Measurements from ENCODE around the gene TGDS. TPM values are rescaled to one million over a fixed set of nuclear protein-coding genes. Genes with fewer than 3 reads are reported as not detected.

The TGDS gene
- polyA plus RNA-seq, 2 donors: 5.2 to 6.1 TPM

DNA sequence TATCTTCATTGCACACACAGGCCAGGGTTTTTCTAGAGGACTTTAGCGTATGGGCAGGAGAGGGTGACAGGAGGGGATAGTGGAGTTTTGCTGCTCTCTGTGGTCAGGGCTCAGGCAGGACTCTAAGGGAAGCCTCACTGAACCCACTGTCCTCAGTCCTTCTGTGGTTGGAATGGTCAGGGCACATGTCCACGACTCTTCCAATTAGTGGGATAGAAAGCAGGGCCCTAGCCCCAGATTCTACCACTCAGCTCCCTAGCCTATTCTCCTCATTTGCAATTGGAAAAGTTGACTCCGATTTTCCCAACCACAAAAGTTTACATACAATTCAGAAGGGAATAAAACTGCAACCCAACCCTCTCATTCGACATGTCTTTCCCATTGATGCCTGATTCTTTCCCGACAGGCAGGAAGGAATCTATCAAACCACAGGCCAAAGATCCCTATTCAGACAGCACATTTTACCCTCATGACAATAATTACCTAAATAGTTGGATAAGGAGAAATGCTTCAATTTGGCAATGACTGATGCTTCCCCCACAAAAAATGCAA lies 38.2 kb downstream of the TGDS start:
- peak overlapping the region in 1 of 2 donors; percentile 1 for H3K4me3 ChIP-seq (ENCODE audit: low read depth in 1 of 2, low read length in 2 of 2)
- H3K27ac ChIP-seq (ENCODE audit: low read depth in 2 of 2, low read length in 1 of 2): no peak overlapping the region
- no peaks in the 10 kb centered on the region for H3K27me3 ChIP-seq (ENCODE audit: control insufficient read depth in 1 of 2, insufficient read depth in 2 of 2, low read length in 2 of 2)
- WGBS, 2 donors: 80 to 83% methylated on average over 5 of the region's 5 CpGs
- H3K4me1 ChIP-seq (ENCODE audit: control insufficient read depth in 2 of 2, insufficient read depth in 2 of 2, low read length in 1 of 2): no peaks in the 10 kb centered on the region
- no peaks in the 10 kb centered on the region for H3K9me3 ChIP-seq (ENCODE audit: control insufficient read depth in 2 of 2, insufficient read depth in 1 of 2, low read depth in 1 of 2, low read length in 1 of 2)
- no peaks in the 10 kb centered on the region for H3K36me3 ChIP-seq (ENCODE audit: control insufficient read depth in 2 of 2, insufficient read depth in 2 of 2, low read length in 1 of 2)

DNA sequence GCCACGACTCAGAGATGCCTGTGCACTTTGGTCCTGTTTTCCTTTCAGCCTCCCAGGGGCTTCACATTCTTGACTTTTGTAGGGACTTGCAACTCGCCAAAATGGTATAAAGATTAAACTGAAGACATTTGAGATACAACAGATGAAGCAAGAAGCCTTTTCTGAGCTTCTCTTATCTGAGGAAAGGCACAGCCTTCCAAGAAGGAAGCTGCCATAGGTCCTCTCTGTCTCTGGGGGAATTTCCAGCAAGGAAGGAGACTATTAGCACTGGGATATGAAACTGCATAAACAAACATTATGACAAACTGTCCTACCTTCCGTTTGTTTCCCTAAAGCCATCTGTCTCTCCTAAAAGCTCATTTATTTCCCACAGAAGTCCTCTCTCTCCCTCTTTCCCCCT lies 39.3 kb downstream of the TGDS start:
- Histone ChIP-seq H3K9me3 (ENCODE audit: control insufficient read depth in 2 of 2, insufficient read depth in 1 of 2, low read depth in 1 of 2, low read length in 1 of 2) (no peaks in the 10 kb centered on the region), H3K27ac (ENCODE audit: low read depth in 2 of 2, low read length in 1 of 2) (no peak overlapping the region), H3K4me1 (ENCODE audit: control insufficient read depth in 2 of 2, insufficient read depth in 2 of 2, low read length in 1 of 2) (no peaks in the 10 kb centered on the region), H3K27me3 (ENCODE audit: control insufficient read depth in 1 of 2, insufficient read depth in 2 of 2, low read length in 2 of 2) (no peaks in the 10 kb centered on the region), H3K36me3 (ENCODE audit: control insufficient read depth in 2 of 2, insufficient read depth in 2 of 2, low read length in 1 of 2) (no peaks in the 10 kb centered on the region), H3K4me3 (ENCODE audit: low read depth in 1 of 2, low read length in 2 of 2) (no peak overlapping the region)
- WGBS, 2 donors: 66 to 77% methylated on average over 3 of the region's 3 CpGs

DNA sequence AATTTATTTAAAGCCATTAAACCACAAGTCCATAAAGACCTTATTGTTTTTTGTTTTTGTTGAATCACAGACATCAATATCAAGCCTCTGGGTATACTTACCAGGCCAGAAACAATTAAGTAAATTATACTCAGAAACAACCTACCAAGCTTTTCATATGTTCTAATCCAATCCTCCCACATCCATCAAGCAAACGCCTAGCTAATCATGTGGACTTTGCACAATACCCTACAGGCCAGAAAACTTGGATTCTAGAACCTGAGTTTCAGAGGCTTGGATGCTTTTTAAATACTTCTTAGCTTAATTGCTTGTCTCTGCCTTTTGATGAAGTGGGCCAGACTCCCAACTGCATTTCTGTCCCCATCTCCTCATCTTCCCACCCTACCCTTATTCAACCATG lies 39.9 kb downstream of the TGDS start:
- Histone ChIP-seq H3K36me3 (ENCODE audit: control insufficient read depth in 2 of 2, insufficient read depth in 2 of 2, low read length in 1 of 2) (no peaks in the 10 kb centered on the region), H3K27ac (ENCODE audit: low read depth in 2 of 2, low read length in 1 of 2) (no peak overlapping the region), H3K27me3 (ENCODE audit: control insufficient read depth in 1 of 2, insufficient read depth in 2 of 2, low read length in 2 of 2) (no peaks in the 10 kb centered on the region), H3K4me3 (ENCODE audit: low read depth in 1 of 2, low read length in 2 of 2) (no peak overlapping the region), H3K4me1 (ENCODE audit: control insufficient read depth in 2 of 2, insufficient read depth in 2 of 2, low read length in 1 of 2) (no peaks in the 10 kb centered on the region), H3K9me3 (ENCODE audit: control insufficient read depth in 2 of 2, insufficient read depth in 1 of 2, low read depth in 1 of 2, low read length in 1 of 2) (no peaks in the 10 kb centered on the region)
- WGBS, 2 donors: 47 to 50% methylated on average over 1 of the region's 1 CpG

DNA sequence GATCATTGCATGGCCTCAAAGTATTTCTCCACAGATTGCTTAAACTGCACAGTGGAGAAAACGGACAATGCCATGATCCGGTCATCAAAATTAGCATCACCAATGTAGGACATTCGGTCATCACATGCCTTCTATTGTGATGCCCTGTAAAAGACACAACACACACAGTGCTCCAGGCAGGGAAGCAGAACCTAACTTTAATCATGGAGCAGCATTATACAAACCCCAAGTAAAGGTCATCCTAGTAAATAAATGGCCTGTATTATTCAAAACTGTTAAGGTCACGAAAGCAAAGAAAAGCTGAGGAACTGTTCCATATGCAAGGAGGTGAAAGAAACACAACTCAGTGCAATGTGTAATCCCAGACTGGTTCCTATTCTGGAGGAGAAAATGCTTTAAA lies 42.2 kb downstream of the TGDS start:
- H3K9me3 ChIP-seq (ENCODE audit: control insufficient read depth in 2 of 2, insufficient read depth in 1 of 2, low read depth in 1 of 2, low read length in 1 of 2): no peaks in the 10 kb centered on the region
- no peaks in the 10 kb centered on the region for H3K4me1 ChIP-seq (ENCODE audit: control insufficient read depth in 2 of 2, insufficient read depth in 2 of 2, low read length in 1 of 2)
- no peak overlapping the region for H3K4me3 ChIP-seq (ENCODE audit: low read depth in 1 of 2, low read length in 2 of 2)
- no peaks in the 10 kb centered on the region for H3K36me3 ChIP-seq (ENCODE audit: control insufficient read depth in 2 of 2, insufficient read depth in 2 of 2, low read length in 1 of 2)
- H3K27me3 ChIP-seq (ENCODE audit: control insufficient read depth in 1 of 2, insufficient read depth in 2 of 2, low read length in 2 of 2): no peaks in the 10 kb centered on the region
- WGBS, 2 donors: 93 to 94% methylated on average over 4 of the region's 4 CpGs
- no peak overlapping the region for H3K27ac ChIP-seq (ENCODE audit: low read depth in 2 of 2, low read length in 1 of 2)

DNA sequence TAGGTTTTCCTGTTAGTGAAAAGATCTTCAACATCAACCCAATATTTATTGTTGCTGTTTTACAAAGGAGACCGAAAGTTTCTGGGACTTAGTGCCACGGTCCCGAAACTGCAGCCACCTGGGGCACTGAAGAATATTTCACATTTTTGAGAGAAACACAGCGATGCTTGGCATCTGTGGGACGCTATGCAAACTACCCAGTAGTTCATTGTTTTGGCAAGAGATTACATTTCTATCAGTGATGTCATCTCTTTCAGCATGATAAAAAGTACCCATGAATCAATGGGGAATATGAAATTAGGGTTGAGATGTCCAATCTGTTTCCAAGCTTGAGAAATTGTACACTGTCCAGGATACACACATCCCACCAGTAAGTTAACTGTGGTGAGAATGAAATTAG lies 43.9 kb downstream of the TGDS start:
- Histone ChIP-seq H3K4me1 (ENCODE audit: control insufficient read depth in 2 of 2, insufficient read depth in 2 of 2, low read length in 1 of 2) (no peaks in the 10 kb centered on the region), H3K27me3 (ENCODE audit: control insufficient read depth in 1 of 2, insufficient read depth in 2 of 2, low read length in 2 of 2) (no peaks in the 10 kb centered on the region), H3K9me3 (ENCODE audit: control insufficient read depth in 2 of 2, insufficient read depth in 1 of 2, low read depth in 1 of 2, low read length in 1 of 2) (no peaks in the 10 kb centered on the region), H3K4me3 (ENCODE audit: low read depth in 1 of 2, low read length in 2 of 2) (no peak overlapping the region), H3K27ac (ENCODE audit: low read depth in 2 of 2, low read length in 1 of 2) (no peak overlapping the region), H3K36me3 (ENCODE audit: control insufficient read depth in 2 of 2, insufficient read depth in 2 of 2, low read length in 1 of 2) (no peaks in the 10 kb centered on the region)
- WGBS, 2 donors: 89 to 93% methylated on average over 5 of the region's 5 CpGs

DNA sequence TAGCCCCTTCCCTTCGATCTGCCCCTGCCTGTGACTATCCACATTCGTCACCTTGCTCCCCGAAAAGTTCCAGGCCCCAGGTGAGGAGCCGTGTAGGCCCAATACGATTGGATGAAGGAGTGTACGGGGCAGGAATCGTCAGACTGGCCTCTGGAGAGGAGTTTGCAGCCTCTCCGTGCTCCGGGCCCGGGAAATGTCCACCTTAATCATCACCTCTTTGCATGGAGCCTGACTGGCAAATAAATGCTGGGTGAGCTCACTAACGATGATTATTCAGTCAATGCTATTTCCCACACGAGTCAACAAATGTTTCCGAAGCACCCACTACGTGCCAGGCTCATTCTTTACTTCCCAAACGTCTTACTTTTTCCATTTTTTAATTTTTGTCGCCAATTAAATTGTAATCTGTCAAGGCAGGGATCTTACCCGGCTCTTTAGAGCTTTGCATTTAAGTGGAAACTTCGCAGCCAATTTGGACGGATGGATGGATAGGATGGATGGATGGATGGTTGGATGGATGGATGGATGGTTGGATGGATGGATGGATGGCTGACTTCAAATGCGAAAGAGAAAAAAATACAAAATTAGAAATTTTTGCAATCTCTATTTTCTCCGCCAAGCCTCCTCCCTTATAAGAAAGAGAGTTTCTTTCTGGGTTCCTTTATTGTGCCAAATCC lies 45.8 kb downstream of the TGDS start:
- no peaks in the 10 kb centered on the region for H3K4me1 ChIP-seq (ENCODE audit: control insufficient read depth in 2 of 2, insufficient read depth in 2 of 2, low read length in 1 of 2)
- H3K4me3 ChIP-seq (ENCODE audit: low read depth in 1 of 2, low read length in 2 of 2): peak overlapping the region; percentile 70 to 78
- no peaks in the 10 kb centered on the region for H3K36me3 ChIP-seq (ENCODE audit: control insufficient read depth in 2 of 2, insufficient read depth in 2 of 2, low read length in 1 of 2)
- WGBS, 2 donors: 25 to 27% methylated on average over 21 of the region's 21 CpGs
- H3K9me3 ChIP-seq (ENCODE audit: control insufficient read depth in 2 of 2, insufficient read depth in 1 of 2, low read depth in 1 of 2, low read length in 1 of 2): no peaks in the 10 kb centered on the region
- H3K27ac ChIP-seq (ENCODE audit: low read depth in 2 of 2, low read length in 1 of 2): peak overlapping the region; percentile 89
- H3K27me3 ChIP-seq (ENCODE audit: control insufficient read depth in 1 of 2, insufficient read depth in 2 of 2, low read length in 2 of 2): no peaks in the 10 kb centered on the region

DNA sequence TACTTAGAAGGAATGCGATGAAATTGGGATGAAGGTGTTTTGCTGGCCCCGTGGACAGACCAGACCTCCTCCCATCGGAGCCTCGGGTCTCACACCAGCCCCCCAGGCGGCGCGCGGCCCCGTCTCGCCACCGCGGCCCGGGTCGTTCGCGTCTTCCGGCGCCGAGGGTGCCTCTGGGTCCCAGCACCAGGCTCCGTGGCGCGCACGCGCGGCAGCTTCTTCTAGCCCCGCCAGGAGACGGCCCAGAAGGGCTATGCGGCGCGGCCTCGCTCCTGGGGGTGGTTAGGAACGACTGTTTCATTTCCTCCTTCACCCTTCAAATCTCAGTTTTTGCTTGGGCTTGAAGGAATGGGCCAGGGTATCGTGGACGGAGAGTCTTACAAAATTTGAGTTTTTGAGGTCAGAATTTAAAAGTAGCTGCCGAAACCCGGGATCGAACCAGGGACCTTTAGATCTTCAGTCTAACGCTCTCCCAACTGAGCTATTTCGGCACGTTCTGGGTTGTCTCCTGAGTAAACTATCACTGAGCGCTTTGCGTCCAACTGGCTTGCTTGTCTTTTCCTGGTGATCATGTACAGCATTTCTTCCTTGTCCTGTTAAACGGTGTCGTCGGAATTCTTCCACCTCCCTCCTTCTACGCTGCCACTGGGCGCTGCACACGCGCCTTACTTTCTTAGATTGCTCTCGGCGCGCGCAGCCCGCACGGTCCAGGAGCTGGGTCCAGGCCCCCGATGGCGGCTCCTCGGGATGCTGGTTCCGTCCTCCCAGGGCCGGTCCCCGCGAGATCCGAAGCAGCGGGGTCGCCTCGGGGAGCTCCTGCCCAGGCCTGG lies 46.5 kb downstream of the TGDS start:
- Histone ChIP-seq H3K4me3 (ENCODE audit: low read depth in 1 of 2, low read length in 2 of 2) (peak overlapping the region; percentile 70 to 78), H3K27ac (ENCODE audit: low read depth in 2 of 2, low read length in 1 of 2) (peak overlapping the region; percentile 89 to 95), H3K27me3 (ENCODE audit: control insufficient read depth in 1 of 2, insufficient read depth in 2 of 2, low read length in 2 of 2) (no peaks in the 10 kb centered on the region), H3K36me3 (ENCODE audit: control insufficient read depth in 2 of 2, insufficient read depth in 2 of 2, low read length in 1 of 2) (no peaks in the 10 kb centered on the region), H3K9me3 (ENCODE audit: control insufficient read depth in 2 of 2, insufficient read depth in 1 of 2, low read depth in 1 of 2, low read length in 1 of 2) (no peaks in the 10 kb centered on the region), H3K4me1 (ENCODE audit: control insufficient read depth in 2 of 2, insufficient read depth in 2 of 2, low read length in 1 of 2) (no peaks in the 10 kb centered on the region)
- 0 to 1% methylated on average over 66 of the region's 66 CpGs for WGBS, 2 donors

DNA sequence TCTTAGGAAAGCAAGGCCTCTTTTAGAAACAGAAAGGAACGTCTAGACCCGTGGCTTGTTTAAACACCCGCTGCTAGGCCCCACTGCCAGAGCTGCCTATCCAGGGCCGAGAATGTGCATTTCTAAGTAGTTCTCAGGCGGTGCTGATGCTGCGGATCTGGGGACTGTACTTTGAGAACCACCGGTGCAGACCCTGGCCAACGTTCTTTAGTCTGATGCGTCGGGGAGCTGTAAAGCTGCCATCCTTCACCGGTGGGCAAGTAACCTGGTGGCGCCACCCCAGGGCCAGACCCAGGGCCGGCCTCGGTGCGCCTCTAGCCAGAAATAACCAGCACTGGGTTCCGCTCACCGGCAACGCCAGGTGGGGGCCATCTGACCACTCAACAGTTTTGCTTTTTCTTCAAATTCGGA lies 47.1 kb downstream of the TGDS start:
- Histone ChIP-seq H3K4me3 (ENCODE audit: low read depth in 1 of 2, low read length in 2 of 2) (peak overlapping the region; percentile 70 to 78), H3K36me3 (ENCODE audit: control insufficient read depth in 2 of 2, insufficient read depth in 2 of 2, low read length in 1 of 2) (no peaks in the 10 kb centered on the region), H3K4me1 (ENCODE audit: control insufficient read depth in 2 of 2, insufficient read depth in 2 of 2, low read length in 1 of 2) (no peaks in the 10 kb centered on the region), H3K27ac (ENCODE audit: low read depth in 2 of 2, low read length in 1 of 2) (peak overlapping the region; percentile 89 to 95), H3K27me3 (ENCODE audit: control insufficient read depth in 1 of 2, insufficient read depth in 2 of 2, low read length in 2 of 2) (no peaks in the 10 kb centered on the region), H3K9me3 (ENCODE audit: control insufficient read depth in 2 of 2, insufficient read depth in 1 of 2, low read depth in 1 of 2, low read length in 1 of 2) (no peaks in the 10 kb centered on the region)
- 1 to 2% methylated on average over 19 of the region's 19 CpGs for WGBS, 2 donors

DNA sequence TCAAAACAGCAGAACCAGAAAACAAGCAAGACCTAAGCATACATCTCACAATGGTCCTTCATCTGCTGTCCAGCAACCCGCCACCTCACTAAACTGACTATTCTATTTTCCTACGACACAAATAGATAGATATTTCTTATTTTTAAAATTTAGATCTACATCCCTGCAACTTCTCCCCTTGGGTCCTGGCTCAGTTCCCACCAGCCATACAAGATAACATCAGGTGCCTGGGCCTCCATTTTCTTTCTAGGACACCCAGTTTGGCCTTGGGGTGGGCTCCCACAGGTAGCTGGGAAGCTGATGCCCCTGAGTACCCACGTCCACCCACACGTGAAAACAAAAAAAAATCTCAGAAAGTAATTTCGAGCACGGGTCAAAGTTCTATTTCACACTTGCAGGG lies 47.6 kb downstream of the TGDS start:
- WGBS, 2 donors: 44 to 45% methylated on average over 6 of the region's 6 CpGs

More for the DNA sequence above, 47.6 kb downstream of the TGDS start:
- Histone ChIP-seq H3K4me3 (ENCODE audit: low read depth in 1 of 2, low read length in 2 of 2) (peak overlapping the region; percentile 70 to 78), H3K4me1 (ENCODE audit: control insufficient read depth in 2 of 2, insufficient read depth in 2 of 2, low read length in 1 of 2) (no peaks in the 10 kb centered on the region), H3K9me3 (ENCODE audit: control insufficient read depth in 2 of 2, insufficient read depth in 1 of 2, low read depth in 1 of 2, low read length in 1 of 2) (no peaks in the 10 kb centered on the region), H3K36me3 (ENCODE audit: control insufficient read depth in 2 of 2, insufficient read depth in 2 of 2, low read length in 1 of 2) (no peaks in the 10 kb centered on the region), H3K27ac (ENCODE audit: low read depth in 2 of 2, low read length in 1 of 2) (peak overlapping the region; percentile 89 to 95), H3K27me3 (ENCODE audit: control insufficient read depth in 1 of 2, insufficient read depth in 2 of 2, low read length in 2 of 2) (no peaks in the 10 kb centered on the region)
